ENCODE results near the gene TEX13D.

TEX13D gene

GRCh38 chrX:124335598-124335997 is 3.1 kb downstream of the TEX13D start:
- TF ChIP-seq POLR2AphosphoS5 (IDR thresholded peaks at IDR 0.05; ENCODE audit: low read depth, low read length) (no peak), SPI1 (IDR thresholded peaks at IDR 0.05; ENCODE audit: low read depth, low read length) (no peak), TAF1 (IDR thresholded peaks at IDR 0.05; ENCODE audit: low read depth, low read length) (no peak), PAX5 (IDR thresholded peaks at IDR 0.05; ENCODE audit: insufficient read depth, low read length, severe bottlenecking) (no peak), POU2F2 (IDR thresholded peaks at IDR 0.05; ENCODE audit: low read depth, low read length) (no peak), POLR2A (IDR thresholded peaks at IDR 0.05; ENCODE audit: low read depth, low read length) (no peak)
- FAIRE-seq, result no peak
- no peak for DNase-seq (ENCODE audit: insufficient read length, low spot score)

DNA sequence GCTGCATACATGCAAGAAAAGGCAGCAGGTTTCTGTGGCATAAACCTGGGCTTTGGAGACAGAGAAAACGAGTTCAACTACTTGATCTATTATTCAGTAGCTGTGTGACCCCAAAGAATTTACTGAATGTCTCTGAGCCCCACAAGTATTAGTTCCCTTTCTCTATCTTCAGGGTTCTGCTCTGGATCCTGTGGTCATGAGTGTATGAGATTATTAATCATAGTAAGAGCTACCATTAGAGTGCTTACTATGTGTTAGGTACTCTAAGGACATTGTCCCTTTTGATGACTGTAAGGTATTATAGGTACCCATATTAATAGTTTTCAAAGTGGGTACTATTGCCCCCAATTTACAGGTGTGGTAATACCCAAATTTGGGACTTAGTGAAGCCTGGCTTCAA is 5.5 kb downstream of the TEX13D start:
- no peak for DNase-seq (ENCODE audit: insufficient read length, low spot score)
- no peak for TF ChIP-seq POLR2A (IDR thresholded peaks at IDR 0.05; ENCODE audit: low read depth, low read length)
- no peak for TF ChIP-seq PAX5 (IDR thresholded peaks at IDR 0.05; ENCODE audit: insufficient read depth, low read length, severe bottlenecking)
- TF ChIP-seq SPI1 (IDR thresholded peaks at IDR 0.05; ENCODE audit: low read depth, low read length), result no peak
- no peak for TF ChIP-seq POU2F2 (IDR thresholded peaks at IDR 0.05; ENCODE audit: low read depth, low read length)
- TF ChIP-seq POLR2AphosphoS5 (IDR thresholded peaks at IDR 0.05; ENCODE audit: low read depth, low read length), result no peak
- FAIRE-seq, result no peak

- no peak for DNase-seq (ENCODE audit: insufficient read length, low spot score)
- TF ChIP-seq POLR2A (IDR thresholded peaks at IDR 0.05; ENCODE audit: low read depth, low read length), result no peak
- no peak for TF ChIP-seq SPI1 (IDR thresholded peaks at IDR 0.05; ENCODE audit: low read depth, low read length)
- no peak for TF ChIP-seq TAF1 (IDR thresholded peaks at IDR 0.05; ENCODE audit: low read depth, low read length)
- no peak for TF ChIP-seq PAX5 (IDR thresholded peaks at IDR 0.05; ENCODE audit: insufficient read depth, low read length, severe bottlenecking)
- no peak for TF ChIP-seq POU2F2 (IDR thresholded peaks at IDR 0.05; ENCODE audit: low read depth, low read length)
- TF ChIP-seq POLR2AphosphoS5 (IDR thresholded peaks at IDR 0.05; ENCODE audit: low read depth, low read length), result no peak
- FAIRE-seq, result no peak
Measured at GRCh38 chrX:124338733-124339514, 6.5 kb downstream of the TEX13D start.

- FAIRE-seq, result no peak
- no peak for DNase-seq (ENCODE audit: insufficient read length, low spot score)
- TF ChIP-seq POLR2AphosphoS5 (IDR thresholded peaks at IDR 0.05; ENCODE audit: low read depth, low read length) (no peak), TAF1 (IDR thresholded peaks at IDR 0.05; ENCODE audit: low read depth, low read length) (no peak)
Measured at GRCh38 chrX:124341396-124342132, 9.1 kb downstream of the TEX13D start.

DNA sequence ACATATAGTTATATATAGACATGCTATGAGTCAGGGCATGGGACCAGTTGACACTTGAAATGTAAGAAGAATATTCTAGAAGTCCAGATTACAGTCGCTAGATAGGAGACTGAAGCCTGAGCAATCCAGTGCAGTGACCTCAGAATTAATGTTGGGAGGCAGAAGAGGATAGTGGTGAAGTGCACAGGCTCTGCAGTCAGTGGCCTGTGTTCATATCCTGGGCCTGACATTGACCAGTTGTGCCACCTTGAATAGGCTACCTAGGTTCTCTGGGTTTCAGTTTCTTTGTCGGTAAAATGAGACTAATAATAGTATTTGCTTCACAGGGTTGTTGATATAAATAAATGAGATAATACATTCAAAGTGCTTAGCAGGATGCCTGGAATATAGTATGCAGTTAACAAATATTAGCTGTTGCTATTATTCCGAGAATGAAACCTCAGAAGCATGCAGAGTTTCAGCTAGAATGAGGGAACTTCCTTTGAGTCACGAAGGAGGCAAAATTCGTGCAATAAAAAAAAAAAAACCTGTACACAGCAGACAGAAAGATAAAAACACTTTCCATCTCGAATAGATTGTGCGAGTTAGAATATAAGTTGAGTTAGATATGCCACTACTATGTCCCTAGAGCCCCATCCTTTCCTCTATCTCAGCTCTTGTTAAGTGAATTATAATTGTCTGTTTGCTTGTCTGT is 9.9 kb downstream of the TEX13D start:
- DNase-seq (ENCODE audit: insufficient read length, low spot score) (no peak), FAIRE-seq (peak; percentile 52)
- no peak for TF ChIP-seq POU2F2 (IDR thresholded peaks at IDR 0.05; ENCODE audit: low read depth, low read length)
- TF ChIP-seq PAX5 (IDR thresholded peaks at IDR 0.05; ENCODE audit: insufficient read depth, low read length, severe bottlenecking), result no peak
- TF ChIP-seq SPI1 (IDR thresholded peaks at IDR 0.05; ENCODE audit: low read depth, low read length), result no peak
- TF ChIP-seq TAF1 (IDR thresholded peaks at IDR 0.05; ENCODE audit: low read depth, low read length), result no peak

DNA sequence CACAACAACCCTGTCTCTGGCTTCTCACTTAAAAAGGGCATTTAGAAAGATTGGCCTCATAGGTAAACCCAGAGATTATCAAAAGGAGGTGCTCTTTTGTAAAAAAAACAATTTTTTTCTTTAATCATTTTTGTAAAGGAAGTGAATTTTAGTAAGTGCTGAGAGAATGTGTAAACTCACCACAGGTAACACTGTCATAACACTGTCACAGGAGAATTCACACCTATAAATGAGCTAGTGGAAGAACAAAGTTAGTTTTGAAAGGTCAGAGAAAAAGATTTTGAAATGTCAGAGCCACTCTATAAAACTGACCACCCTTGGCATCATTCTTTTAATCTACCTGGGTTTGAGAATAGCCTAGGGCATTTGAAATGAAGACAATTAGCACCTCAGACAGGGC is 10.6 kb downstream of the TEX13D start:
- TF ChIP-seq TAF1 (IDR thresholded peaks at IDR 0.05; ENCODE audit: low read depth, low read length) (no peak), POLR2A (IDR thresholded peaks at IDR 0.05; ENCODE audit: low read depth, low read length) (no peak), POLR2AphosphoS5 (IDR thresholded peaks at IDR 0.05; ENCODE audit: low read depth, low read length) (no peak), SPI1 (IDR thresholded peaks at IDR 0.05; ENCODE audit: low read depth, low read length) (no peak), PAX5 (IDR thresholded peaks at IDR 0.05; ENCODE audit: insufficient read depth, low read length, severe bottlenecking) (no peak)
- DNase-seq (ENCODE audit: insufficient read length, low spot score) (no peak), FAIRE-seq (no peak)

GRCh38 chrX:124344246-124344645 is 11.8 kb downstream of the TEX13D start:
- TF ChIP-seq PAX5 (IDR thresholded peaks at IDR 0.05; ENCODE audit: insufficient read depth, low read length, severe bottlenecking) (no peak), TAF1 (IDR thresholded peaks at IDR 0.05; ENCODE audit: low read depth, low read length) (no peak), POU2F2 (IDR thresholded peaks at IDR 0.05; ENCODE audit: low read depth, low read length) (no peak), SPI1 (IDR thresholded peaks at IDR 0.05; ENCODE audit: low read depth, low read length) (no peak), POLR2A (IDR thresholded peaks at IDR 0.05; ENCODE audit: low read depth, low read length) (no peak), POLR2AphosphoS5 (IDR thresholded peaks at IDR 0.05; ENCODE audit: low read depth, low read length) (no peak)
- FAIRE-seq (no peak), DNase-seq (ENCODE audit: insufficient read length, low spot score) (no peak)

GRCh38 chrX:124346117-124346876 is 13.8 kb downstream of the TEX13D start, which contains the start of gene SH2D1A:
Gene SH2D1A (plus strand): TSS chrX:124346563. CDS start chrX:124346643, 80 bp downstream.
- peak; percentile 50 for FAIRE-seq
- DNase-seq (ENCODE audit: insufficient read length, low spot score), result no peak
- TF ChIP-seq PAX5 (IDR thresholded peaks at IDR 0.05; ENCODE audit: insufficient read depth, low read length, severe bottlenecking), result no peak
- no peak for TF ChIP-seq TAF1 (IDR thresholded peaks at IDR 0.05; ENCODE audit: low read depth, low read length)
- no peak for TF ChIP-seq POU2F2 (IDR thresholded peaks at IDR 0.05; ENCODE audit: low read depth, low read length)
- TF ChIP-seq POLR2AphosphoS5 (IDR thresholded peaks at IDR 0.05; ENCODE audit: low read depth, low read length), result no peak
- no peak for TF ChIP-seq POLR2A (IDR thresholded peaks at IDR 0.05; ENCODE audit: low read depth, low read length)
- no peak for TF ChIP-seq SPI1 (IDR thresholded peaks at IDR 0.05; ENCODE audit: low read depth, low read length)

DNA sequence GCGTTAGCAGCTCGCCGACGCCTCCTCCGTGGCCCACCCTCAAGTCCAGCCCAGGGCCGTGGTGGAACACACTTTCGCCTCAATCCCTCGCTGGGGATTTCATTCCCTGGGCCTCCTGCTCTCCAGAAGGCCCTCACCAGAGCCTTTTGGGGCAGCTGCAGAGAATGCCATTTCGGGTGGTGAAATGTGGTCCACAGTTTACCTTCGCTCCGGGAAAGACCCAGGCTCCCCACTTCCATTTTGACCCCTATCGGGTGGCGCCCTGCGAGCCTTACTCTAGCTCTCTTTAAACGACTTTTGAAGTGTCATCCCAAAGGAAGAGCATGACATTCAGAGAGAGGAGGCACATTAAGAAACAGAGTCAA is 14.4 kb downstream of the TEX13D start:
- FAIRE-seq (no peak), DNase-seq (ENCODE audit: insufficient read length, low spot score) (no peak)
- TF ChIP-seq PAX5 (IDR thresholded peaks at IDR 0.05; ENCODE audit: insufficient read depth, low read length, severe bottlenecking) (no peak), POLR2AphosphoS5 (IDR thresholded peaks at IDR 0.05; ENCODE audit: low read depth, low read length) (no peak), SPI1 (IDR thresholded peaks at IDR 0.05; ENCODE audit: low read depth, low read length) (no peak), POLR2A (IDR thresholded peaks at IDR 0.05; ENCODE audit: low read depth, low read length) (no peak), POU2F2 (IDR thresholded peaks at IDR 0.05; ENCODE audit: low read depth, low read length) (no peak), TAF1 (IDR thresholded peaks at IDR 0.05; ENCODE audit: low read depth, low read length) (no peak)

Measured in GM12891 (cell line).